NCI-H1436 (cell line): ENCODE measurements around the gene DDAH1.
"Not testable (repeated sequence)": the region's sequence is repeated elsewhere in the genome, so short reads cannot be mapped to it uniquely, and the experiment has no call there.

Experiments used
- DNase-seq: peaks from one replicate; lab custom pipeline; 2025; lab: John Stamatoyannopoulos, UW

Gene DDAH1

DNA sequence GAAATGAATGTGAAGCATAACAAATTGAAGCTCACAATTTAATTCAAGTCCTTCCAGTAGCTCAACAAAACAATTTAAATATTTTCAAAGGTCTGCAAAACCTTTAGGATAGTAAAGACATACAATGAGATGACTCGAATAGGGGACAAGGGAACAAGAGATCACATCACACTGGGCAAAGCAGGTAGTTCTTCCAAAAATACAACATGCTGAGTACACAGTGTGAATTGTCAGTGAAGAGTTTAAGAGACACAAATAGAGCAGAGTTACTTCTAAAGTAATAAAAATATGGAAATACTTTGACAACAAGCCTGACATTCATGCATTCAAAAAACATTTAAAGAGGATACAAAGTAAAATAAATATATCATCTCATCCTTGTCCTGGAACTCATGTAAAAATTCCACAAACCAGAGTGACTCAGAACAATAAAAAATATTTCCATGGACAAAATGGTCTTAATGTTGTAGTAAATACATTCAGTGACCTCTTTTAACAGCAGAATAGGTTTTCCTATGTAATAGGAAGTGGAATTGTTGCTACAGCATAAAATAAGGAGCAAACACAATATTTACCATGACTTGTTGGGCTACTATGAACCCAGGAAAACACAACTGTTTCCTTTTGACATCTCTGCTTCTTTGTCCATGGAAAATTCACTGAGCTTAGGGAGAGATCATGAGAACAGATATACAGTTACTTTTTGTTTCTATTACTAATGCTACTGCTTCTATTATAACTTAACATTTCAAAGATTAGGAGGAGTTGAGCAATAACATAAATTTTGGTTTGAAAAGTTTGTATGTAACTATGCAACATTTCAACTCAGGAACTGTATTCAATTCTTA lies 104.9 kb downstream of the DDAH1 start:
- no peak for DNase-seq

DNA sequence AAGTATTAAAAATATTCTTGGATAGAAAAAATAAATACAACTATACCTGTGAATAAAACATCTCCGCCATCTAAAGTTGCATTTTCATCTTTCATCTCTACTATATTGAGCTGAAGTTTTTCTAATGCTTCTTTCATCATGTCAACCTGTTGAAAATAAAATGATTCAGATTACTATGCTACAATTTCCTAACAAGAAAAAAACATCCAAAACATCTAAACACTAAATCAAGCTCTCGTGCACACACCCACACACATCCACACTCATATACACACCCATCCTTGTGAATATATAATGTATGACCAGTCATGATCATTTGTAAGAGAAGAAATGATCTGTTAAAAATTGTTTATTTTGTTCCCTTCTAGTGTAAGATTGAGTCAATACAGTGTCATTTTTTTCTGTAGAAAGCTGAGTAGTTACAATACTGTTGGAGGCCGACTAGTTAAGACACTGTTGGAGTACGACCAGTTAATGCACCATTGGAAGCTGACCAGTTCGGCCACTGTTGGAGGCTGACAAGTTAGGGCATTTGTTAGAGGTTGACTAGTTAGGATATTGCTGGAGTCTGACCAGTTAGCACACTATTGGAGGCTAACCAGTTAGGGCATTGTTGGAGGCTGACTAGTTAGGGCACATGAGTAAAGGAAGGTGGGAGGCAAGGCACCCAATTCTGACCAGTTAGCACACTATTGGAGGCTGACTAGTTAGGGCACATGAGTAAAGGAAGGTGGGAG lies 106.1 kb downstream of the DDAH1 start:
- DNase-seq, result no peak

DNA sequence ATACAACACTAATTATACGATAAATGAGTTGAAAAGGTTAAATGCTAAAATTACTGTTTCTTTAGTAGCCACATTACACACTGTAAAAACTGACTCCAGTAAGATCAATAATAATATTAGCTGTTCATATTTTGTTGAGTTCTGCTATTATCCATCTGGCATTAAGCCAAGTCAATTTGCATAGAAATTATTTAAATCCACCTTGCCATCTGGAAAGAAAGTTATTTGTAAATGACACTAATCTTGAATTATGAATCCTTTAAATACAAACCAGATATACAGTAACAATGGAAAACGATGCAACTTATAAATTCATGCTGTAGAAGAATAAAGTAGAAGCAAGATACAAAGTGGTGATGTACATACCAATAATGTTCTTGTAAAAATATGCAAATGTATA lies 107.1 kb downstream of the DDAH1 start:
- no peak for DNase-seq

DNA sequence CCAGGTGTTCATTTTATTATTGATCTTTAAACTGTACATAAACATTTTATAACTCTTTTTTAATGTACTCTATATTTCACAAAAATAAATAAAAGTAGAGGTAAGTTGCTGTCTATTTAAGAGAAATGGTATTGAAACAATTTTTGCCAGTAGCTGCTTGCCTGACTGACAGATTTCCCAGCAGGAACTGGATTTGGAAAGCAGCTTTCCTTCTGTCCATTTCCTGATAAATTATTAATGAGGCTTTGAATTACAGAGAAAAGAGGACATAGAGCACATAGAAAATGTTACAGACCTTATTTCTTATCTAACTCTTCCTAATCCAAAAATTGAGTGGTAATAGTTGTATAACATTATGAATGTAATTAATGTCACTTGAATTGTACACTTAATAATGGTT lies 108.8 kb downstream of the DDAH1 start:
- DNase-seq, result no peak

DNA sequence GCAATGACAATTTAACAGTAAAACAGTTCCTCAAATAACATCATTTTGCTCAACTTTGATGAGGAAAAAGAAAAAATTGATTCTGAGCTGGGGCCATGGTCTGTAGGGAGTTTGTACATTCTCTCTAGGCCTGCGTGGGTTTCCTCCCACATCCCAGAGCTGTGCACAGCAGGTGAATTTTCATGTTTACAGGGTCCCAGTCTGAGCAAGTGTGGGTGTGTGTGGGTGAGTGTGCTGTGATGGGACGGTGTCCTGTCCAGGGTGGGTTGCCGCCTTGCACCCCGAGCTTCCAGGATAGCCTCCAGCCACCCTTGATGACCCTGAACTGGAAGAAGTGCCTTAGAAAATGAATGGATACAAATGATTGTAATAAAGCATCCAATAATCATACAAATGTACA lies 112.9 kb downstream of the DDAH1 start:
- DNase-seq, result no peak

DNA sequence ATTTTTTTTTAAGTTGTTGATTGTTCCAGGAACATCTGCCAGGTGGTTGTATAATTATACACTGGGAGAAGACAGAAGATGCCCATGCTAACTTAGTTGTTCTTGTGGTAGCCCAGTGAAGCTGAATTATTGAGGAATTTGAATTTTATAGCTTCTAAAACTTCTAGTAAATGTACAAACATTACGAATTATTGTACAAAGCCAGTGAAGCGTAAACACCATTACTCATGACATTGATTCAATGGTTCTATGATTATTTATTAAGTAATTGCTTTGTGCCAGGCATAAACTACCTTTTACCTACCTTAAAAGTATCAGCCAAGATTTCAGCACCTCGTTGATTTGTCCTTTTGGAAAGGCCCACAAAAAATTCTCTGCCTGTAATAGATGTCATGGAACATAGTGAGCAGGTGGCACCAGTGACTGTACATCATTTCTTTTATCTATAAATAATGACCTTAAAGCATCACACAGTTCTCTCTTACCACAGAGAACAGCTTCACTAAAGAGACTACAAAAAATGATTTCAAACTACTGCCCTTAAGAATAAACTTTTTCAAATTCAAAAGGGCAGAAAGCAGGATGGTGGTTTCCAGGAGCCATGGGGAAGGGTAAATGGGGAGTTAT lies 113.6 kb downstream of the DDAH1 start:
- no peak for DNase-seq

DNA sequence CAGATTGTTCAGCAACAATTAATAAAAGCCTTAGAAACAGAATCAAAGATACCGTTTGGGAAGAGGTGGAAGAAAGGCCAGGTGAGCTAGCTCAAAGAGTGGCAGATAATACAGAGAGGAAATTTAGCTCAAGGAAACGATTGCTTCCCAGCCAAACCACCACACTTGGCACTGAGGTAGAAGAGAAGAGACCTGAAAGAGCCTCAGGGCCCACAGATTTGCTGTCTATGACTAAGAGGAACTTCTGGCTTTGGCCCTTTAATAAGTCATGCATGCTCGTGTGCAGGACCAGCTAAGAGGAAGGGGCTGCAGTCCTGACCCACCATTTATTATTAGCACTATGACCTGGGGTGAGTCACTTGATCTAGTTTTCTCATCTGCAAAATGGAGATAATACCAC lies 115.7 kb downstream of the DDAH1 start:
- no peak for DNase-seq

DNA sequence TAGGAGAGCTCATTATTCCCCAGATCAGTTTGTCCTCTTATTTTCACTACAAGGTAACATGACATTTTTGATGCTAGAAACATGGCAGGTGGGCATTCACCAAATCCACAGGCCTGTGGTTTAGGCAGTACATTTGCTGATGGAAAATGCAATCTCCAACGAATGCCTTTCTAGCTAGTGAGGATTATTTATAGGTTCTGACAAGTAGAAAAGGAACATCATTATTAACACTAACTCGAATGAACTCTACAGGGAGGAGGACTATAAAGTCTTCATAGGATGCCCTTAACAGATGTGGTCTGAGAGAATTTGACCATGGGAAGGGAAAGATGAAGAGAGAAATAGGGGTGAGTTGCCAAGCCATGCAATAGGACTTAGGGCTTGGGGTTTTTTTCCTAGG lies 117.1 kb downstream of the DDAH1 start:
- DNase-seq, result no peak

DNA sequence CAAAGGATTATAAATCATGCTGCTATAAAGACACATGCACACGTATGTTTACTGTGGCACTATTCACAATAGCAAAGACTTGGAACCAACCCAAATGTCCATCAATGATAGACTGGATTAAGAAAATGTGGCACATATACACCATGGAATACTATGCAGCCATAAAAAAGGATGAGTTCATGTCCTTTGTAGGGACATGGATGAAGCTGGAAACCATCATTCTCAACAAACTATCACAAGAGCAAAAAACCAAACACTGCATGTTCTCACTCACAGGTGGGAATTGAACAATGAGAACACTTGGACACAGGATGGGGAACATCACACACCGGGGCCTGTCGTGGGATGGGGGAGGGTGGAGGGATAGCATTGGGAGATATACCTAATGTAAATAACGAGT lies 117.7 kb downstream of the DDAH1 start:
- not testable (repeated sequence) for DNase-seq

DNA sequence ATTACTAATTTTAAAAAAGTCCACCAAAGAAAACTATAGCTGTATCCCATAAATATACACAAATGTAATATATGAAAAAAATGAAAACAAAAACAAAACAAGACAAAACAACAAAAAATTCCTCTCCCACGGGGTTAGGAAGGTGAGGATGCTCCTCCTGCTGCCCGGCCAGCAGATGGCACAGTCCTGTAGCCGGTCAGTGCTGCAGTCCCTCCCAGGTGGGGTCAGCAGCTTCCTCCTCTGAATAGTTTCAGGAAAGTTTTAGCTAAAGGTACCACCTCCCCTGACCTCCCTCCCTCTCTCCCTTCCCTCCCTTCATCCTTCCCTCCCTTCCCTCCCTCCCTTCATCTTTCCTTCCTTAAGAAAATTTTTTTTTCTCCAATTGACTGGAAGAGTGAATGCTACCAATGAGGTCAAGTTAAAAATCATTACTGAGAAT lies 120.7 kb downstream of the DDAH1 start:
- no peak for DNase-seq

DNA sequence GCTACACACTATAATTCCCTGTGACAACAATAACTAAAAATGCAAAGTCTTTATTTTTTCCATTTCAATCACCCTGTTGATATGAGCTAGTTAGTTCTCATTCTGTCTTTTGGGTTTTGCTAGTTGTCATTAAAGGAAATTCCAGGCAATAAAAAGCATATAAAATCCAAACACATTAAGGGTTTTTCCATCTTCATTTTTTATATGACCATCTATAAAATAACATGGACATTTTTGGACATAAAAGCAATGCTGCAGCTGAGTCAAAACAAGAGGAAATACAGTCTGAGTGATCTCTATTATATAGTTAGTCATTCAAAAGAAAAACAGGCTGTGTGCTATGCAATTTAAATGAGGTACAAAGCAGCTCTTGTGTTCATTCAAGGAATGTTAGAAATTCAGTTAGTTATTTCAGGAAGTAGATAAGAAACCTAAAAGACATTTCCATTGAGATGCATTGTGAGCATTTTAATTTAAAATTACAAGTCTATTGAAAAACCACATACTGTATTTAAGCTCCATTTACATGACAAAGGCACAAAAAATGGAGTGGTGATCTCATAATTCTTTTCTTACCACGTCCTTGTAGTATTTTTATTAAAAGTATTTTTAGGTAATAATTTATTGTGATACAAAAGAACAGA lies 121.2 kb downstream of the DDAH1 start:
- no peak for DNase-seq

DNA sequence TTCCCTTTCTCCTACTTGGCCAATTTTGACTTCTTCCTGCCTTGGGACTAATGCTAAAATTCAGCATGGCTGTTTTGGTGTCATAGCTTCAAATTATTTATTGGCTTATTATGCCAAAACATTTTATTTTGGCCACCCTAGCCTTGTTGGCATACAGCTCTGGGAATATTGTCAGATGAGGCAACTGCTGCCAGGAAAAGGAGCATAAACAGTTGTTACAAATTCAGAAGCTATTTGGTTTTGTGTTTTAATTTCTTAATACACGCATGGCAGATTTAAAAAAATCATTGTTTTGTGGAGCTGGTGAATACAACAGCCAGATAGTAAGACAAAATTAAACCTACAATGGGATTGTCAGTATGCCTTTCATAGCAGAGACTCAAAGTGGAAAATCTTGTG lies 121.7 kb downstream of the DDAH1 start:
- no peak for DNase-seq

DNA sequence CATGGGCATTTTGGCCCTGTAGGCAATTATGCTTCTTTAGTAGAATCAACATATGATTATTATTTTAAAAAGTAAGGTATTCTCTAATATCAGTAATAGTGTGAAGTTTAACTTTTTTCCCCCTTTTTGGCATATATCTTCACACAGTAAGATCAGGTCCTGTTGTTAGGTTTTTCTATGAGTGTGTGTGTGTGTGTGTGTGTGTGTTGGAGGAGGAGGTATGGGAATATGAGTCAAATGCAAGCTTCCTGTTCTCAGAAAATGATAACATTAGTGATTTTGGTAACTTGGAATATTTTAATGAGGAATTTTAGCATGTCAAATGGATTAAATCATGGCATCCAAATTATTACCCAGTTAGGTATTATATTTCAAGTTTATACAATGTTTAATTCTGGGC lies 122.8 kb downstream of the DDAH1 start:
- DNase-seq, result no peak

DNA sequence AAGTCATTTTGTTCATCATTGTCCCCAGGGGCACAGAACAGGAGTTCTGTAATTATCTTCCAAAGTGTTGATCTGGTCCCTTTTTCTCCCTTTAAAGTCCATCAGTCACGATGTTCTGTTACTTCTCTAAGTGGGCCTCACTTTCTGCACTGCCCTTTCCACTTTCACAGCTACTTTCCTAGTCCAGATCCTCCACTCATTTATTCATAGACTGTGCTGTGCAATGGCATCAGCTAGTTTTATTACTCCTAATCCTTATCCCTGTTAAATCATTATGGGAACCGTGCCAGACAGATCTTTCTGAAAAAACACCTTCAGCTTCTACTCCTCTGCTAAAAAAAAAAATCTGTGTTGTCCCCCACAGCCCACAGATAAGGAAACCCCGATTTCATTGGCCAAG lies 124.5 kb downstream of the DDAH1 start:
- no peak for DNase-seq

DNA sequence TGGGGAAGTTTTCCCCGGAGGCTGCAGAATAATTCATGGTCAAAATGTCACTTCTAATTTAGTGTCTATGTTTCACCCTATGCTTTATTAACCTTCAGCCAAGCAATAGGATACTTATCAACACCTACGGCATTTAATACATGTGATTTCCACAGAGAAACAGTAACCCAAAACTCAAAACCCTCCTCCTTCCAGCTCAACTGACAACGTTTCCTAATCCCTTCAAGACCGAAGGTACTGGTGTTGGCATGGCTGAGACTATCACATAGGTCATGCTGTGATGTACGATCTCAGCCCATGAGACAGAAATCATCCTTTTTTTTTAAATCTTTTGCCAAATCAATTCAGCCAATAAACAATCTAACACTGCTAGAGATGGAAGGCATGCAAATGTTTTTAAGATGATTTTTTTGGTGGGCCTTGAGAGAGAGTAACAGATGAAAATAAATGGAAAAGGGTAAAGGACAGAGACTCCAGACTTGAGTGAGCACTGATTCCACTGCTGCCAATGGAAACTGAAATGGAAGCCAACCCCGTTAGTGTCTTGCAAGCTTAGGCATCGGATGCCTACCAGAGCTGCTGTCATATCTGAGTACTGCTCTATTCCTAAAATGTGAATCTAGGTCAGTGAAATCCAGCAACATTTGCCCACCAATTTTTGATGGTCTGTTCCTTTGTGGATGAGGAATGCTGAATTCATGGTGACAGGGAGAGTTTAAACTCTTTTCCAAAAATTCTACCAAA lies 125.1 kb downstream of the DDAH1 start:
- no peak for DNase-seq

DNA sequence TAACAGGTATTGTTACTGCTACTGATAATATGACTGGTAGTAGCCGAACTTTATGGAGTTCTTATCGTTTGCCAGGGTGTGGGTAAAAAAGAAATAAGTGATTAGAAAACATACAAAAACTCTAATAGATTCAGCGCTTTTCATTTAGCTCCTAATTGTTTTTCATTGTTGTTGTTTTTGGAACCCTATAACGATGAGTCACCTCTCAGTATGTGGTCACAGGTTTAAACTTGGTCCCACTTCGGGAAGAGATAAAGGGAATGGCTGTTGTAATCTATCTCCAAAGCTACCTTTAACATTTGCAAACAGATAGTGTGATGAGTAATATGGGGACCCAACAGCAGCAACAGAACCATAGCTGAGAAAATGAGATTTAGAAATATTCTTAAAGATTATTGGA lies 125.9 kb downstream of the DDAH1 start:
- DNase-seq, result no peak

DNA sequence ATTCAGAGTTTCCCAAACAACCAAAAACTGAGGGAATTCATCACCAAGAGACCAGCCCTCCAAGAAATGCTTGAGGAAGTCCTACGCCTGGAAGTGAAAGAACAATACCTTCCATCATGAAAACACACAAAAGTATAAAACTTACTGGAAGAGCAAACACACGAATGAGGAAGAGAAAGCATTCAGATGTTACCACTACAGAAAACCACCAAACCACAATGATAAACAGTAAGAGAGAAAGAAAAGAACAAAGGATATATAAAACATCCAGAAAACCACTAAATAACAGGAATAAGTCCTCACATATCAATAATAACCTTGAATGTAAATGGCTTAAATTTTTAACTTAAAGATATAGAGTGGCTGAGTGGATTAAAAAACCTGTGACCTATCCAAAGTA lies 130.0 kb downstream of the DDAH1 start:
- no peak for DNase-seq

DNA sequence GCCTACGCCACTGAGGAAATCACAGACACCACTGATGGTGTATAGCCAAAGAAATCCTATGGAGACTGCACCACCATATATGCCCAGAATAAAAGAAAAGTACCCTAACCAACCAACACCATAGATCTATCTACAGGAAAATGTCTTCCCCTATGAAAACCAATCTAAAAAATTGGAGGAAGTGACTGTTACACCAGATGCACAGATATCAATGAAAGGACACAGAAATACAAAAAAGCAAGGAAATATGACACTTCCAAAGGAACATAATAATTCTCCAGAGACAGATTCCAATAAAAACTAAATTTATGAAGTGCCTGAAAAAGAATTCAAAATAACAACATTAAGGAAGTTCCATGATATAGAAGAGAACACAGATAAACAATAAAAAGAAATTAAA lies 131.8 kb downstream of the DDAH1 start:
- DNase-seq, result no peak

DNA sequence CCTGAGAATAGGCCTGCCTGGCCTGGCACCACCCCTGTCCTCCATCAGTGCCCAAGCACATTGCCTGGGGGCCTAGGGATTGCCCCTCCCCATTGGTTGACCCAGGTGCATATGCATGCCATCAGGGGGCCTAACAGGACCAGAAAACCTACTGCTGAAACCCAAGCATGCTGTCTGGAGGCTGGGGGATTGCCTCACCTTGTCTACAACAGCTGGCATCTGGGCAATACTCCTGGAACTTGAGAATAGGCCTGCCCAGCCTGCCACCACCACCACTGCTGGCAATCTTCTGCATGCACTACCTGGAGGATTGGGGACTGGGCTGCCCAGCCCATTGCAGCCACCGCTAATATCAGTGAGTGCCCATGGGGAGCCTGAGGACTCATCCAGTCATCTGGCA lies 132.4 kb downstream of the DDAH1 start:
- DNase-seq, result no peak

DNA sequence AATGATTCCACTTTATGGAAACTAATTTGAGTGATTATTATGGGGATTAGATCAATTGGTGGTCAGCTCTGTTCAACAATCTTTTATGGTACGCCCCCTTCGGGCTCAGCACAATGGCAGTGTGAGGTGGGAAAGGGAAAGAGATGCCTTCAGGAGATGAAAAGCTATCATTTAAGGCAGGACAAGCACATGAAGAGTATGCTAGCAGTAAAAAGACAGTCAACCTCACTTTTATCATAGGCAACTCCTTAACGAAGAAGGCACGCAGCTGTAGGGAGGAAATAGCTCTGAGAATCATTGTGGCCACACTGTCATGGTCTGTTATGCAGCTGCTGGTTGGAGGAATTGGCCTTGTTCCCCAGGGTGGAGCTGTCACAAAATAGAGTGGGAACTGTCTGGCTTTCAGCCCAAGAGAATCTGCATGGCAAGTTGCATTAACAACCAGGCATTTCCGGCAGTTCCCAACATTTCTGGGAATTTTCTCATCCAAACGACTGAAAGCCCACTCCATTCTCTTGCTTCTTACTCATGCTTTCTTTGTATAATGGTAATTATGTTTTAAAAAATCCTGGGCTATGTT lies 134.2 kb downstream of the DDAH1 start:
- DNase-seq, result no peak

DNA sequence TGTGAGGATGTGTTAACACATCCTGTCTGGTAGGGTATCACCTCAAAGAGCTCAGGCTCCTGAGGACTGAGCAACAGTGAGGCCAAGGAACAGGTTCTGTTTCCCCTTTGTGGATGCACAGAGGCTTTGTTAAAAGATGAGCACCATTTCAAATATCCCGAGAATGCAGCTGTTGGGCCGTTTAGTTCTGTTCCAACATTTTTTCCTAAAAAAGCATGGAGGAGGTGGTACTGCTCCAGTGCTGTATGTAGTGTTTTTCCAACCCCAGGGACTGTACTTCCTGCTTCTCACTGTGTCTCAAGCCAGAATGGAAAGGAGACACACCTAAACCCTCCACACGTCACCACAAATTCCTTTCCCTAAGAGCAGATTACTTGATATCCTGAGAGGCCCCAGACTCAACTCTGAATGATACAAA lies 134.7 kb downstream of the DDAH1 start:
- no peak for DNase-seq
